ENCODE measurements around the gene KATNAL2. TPM values are rescaled to one million over a fixed set of nuclear protein-coding genes. Genes with fewer than 3 reads are reported as not detected.

The KATNAL2 gene, protein sequence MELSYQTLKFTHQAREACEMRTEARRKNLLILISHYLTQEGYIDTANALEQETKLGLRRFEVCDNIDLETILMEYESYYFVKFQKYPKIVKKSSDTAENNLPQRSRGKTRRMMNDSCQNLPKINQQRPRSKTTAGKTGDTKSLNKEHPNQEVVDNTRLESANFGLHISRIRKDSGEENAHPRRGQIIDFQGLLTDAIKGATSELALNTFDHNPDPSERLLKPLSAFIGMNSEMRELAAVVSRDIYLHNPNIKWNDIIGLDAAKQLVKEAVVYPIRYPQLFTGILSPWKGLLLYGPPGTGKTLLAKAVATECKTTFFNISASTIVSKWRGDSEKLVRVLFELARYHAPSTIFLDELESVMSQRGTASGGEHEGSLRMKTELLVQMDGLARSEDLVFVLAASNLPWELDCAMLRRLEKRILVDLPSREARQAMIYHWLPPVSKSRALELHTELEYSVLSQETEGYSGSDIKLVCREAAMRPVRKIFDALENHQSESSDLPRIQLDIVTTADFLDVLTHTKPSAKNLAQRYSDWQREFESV
- total RNA-seq (2014; rRNA removed; shearing (Covaris generic)), result 7.5 and 20.2 TPM in 2 replicates

DNA sequence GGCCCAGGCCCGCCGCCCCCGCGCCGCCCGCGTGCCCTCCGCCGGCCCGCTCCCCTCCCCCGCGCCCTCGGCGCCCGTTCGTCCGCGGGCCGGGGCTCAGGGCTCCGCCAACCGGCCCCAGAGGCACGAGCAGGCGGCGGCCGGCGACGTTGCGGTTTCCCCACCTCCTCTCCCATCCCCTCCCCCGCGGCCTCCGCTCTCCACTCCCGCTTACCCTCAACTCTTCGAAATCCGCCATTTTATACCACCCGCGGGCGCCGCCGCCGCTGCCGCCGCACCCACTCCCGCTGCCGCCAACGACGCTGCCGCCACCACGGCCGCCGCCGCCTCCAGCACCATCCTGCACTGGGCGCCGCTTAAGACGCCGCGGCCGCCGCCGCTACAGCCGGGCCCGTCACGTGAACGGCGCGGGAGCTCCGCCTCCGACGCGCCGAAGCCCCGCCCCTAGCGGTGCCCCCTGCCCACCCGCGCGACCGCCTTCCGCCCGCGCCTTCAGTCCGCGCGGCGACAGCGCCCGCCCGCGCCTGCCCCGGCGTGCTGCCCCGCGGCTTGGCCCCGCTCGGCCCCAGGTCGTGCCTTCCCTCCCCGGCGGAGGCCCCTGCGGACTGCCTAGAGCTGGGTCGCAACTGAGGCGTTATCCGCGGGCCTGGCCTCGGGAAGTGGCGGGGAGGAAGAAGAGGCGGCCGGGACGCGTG is at the start of gene KATNAL2, which contains the start of gene PIAS2:
TSS of gene KATNAL2 (plus strand) at position 495 of the 695 bp plus-strand sequence. CDS start 29,271 bp downstream, outside the sequence.
TSS of gene PIAS2 (minus strand) at position 400 of the 695 bp plus-strand sequence. CDS start at position 238, 162 bp downstream.
- H3K36me3 ChIP-seq (replicated peaks; ENCODE audit: control insufficient read depth, insufficient read depth, low read length), result no peaks in the 10 kb centered on the region
- DNase-seq, result peak; percentile 92
- H3K4me3 ChIP-seq (ENCODE audit: insufficient read depth, low read depth, low read length), result peak within 1 kb of the TSS; percentile 64
- H3K27me3 ChIP-seq (ENCODE audit: control insufficient read depth, insufficient read depth, low read length), result no peaks in the 10 kb centered on the region

DNA sequence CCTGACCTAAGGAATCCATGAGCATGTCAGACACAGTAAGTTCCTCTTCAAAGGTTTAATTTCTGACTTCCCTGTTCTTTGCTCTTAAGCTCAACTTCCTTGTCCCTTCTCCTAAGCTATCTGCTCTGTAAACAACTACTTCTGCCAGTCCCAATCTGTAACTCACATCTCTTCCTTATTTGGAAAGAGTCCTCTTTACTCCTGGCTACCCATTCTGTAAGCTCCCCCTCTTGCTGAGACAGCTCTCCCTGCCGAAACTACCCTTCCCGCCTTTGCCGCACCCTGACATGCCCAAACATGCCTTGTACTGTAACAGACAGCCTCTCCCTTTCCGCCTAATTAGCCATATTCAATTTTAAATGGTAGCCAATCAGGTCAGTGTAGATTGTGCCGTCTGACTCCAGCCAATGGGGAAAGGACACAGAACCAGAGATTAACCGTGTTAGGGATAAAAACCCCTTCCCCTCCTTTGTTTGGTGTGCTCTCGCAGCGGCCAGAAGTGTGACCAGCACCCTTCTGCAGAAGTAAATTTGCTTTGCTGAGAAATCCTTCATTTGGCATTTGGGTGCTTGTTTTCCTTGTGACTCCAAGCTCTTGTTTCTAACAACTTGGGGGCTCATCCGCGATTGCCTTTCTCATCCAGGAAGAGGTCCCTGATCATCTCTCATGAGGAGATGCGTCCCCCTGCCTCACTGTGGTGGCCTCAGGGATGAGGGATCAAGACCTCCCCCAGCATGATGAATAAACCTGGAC is 49.1 kb upstream of the KATNAL2 start:
- no peaks in the 10 kb centered on the region for H3K27me3 ChIP-seq (ENCODE audit: control insufficient read depth, insufficient read depth, low read length)
- H3K36me3 ChIP-seq (replicated peaks; ENCODE audit: control insufficient read depth, insufficient read depth, low read length), result peaks cover 15% of the 10 kb centered on the region
- no peak for DNase-seq
- peak overlapping the region; percentile 45; the same call in 1 of the 2 replicates for H3K4me3 ChIP-seq (ENCODE audit: insufficient read depth, low read depth, low read length)

DNA sequence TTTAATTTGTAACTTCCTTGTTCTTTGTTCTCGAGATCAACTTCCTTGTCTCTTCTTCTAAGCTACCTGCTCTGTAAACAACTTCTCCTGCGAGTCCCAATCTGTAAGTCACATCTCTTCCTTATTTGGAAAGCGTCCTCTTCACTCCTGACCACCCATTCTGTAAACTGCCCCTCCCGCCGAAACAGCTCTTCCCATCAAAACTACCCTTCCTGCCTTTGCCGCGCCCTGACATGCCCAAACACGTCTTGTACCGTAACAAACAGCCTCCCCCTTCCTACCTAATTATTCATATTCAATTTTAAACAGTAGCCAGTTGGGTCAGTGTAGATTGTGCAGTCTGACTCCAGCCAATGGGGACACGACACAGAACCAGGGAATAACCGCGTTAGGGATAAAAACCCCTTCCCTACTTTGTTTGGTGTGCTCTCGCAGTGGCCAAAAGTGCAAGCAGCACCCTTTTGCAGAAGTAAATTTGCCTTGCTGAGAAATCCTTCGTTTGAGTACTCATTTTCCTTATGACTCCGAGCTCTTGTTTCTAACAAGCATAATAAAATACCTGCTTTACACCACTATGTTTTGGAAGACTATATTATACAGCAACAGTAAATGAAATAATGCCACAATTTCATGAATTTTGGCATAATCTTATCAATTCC is 39.9 kb upstream of the KATNAL2 start:
- no peak for DNase-seq
- H3K36me3 ChIP-seq (replicated peaks; ENCODE audit: control insufficient read depth, insufficient read depth, low read length), result no peaks in the 10 kb centered on the region; the same call in none of the 2 replicates
- no peak overlapping the region for H3K4me3 ChIP-seq (ENCODE audit: insufficient read depth, low read depth, low read length)
- H3K27me3 ChIP-seq (ENCODE audit: control insufficient read depth, insufficient read depth, low read length), result no peaks in the 10 kb centered on the region

DNA sequence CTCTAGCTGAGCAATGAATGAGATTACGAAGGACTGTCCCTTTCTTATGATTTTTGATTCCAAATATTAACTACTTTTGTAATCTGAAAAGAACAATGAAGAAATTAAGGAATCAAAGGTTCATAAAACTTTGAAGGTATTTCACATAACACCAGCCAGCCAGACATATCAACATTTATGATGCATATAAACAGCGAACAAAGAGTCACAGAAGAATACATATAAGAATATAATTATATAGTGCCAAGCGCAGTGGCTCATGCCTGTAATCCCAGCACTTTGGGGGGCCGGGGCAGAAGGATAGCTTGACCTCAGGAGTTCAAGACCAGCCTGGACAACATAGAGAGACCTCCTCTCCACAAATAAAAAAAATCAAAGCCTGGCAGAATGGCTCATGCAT is 34.2 kb upstream of the KATNAL2 start:
- Histone ChIP-seq H3K4me3 (ENCODE audit: insufficient read depth, low read depth, low read length) (no peak overlapping the region), H3K27me3 (ENCODE audit: control insufficient read depth, insufficient read depth, low read length) (no peaks in the 10 kb centered on the region), H3K36me3 (replicated peaks; ENCODE audit: control insufficient read depth, insufficient read depth, low read length) (no peaks in the 10 kb centered on the region; the same call in none of the 2 replicates)
- no peak for DNase-seq

DNA sequence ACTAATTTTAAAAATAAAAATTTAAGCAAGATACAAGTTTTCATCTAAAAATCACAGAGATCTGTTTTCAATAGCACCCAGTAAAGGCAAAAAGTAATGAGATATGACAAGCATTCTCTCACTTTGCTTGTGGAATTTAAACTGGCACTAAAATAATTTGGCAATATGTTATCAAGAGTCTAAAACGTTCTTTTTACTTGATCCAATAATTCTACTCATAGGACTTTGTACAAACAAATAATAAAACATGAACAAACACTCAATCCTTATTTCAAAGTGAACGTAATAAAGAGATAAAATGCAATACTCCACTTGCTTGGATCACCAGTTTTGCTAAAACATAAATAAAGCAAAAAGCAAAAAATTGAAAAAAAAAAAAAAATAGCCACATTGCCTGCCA is 30.5 kb upstream of the KATNAL2 start:
- Histone ChIP-seq H3K4me3 (ENCODE audit: insufficient read depth, low read depth, low read length) (no peak overlapping the region), H3K27me3 (ENCODE audit: control insufficient read depth, insufficient read depth, low read length) (no peaks in the 10 kb centered on the region), H3K36me3 (replicated peaks; ENCODE audit: control insufficient read depth, insufficient read depth, low read length) (peaks cover 8% of the 10 kb centered on the region)
- DNase-seq, result no peak

DNA sequence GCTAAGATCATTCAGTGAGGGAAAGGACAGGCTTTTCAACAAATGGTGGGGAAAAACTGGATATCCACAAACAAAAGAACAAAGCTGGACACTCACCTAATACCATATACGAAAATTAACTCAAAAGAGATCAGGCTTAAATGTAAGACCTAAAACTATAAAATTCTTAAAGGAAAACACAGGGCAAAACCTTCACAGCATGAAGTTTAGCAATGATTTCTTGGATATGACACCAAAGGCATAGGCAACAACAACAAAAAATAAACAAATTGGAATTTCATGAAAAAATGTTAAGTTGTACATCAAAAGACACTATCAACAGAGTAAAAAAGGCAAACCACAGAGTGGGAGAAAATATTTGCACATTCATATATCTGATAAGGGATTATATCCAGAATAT is 28.4 kb upstream of the KATNAL2 start:
- Histone ChIP-seq H3K36me3 (replicated peaks; ENCODE audit: control insufficient read depth, insufficient read depth, low read length) (peaks cover 8% of the 10 kb centered on the region), H3K4me3 (ENCODE audit: insufficient read depth, low read depth, low read length) (no peak overlapping the region), H3K27me3 (ENCODE audit: control insufficient read depth, insufficient read depth, low read length) (no peaks in the 10 kb centered on the region)
- DNase-seq, result no peak

DNA sequence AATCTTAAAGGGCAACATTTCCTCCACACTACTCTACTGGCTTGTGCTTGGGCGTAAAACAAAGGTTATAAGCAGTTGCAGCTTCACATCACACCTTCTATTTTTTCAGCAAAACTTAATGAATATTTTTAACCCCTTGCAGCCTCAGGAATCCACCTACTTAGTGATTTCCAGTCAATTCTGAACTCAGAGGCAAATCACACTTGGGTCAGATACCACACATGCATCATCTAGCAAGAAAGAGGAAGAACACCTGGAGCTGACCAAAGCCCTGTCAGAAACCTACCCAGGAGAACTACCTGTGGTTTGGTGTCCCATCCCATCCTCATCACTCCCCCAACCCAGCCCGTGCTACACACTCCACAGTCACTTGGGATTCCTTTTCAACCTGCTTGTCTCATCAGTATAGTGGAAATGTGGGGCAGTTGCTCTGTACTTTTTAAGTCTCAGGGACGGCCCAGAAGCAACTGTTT is 25.6 kb upstream of the KATNAL2 start:
- DNase-seq, result no peak
- H3K36me3 ChIP-seq (replicated peaks; ENCODE audit: control insufficient read depth, insufficient read depth, low read length), result peaks cover 8% of the 10 kb centered on the region
- H3K27me3 ChIP-seq (ENCODE audit: control insufficient read depth, insufficient read depth, low read length), result no peaks in the 10 kb centered on the region
- no peak overlapping the region for H3K4me3 ChIP-seq (ENCODE audit: insufficient read depth, low read depth, low read length)

DNA sequence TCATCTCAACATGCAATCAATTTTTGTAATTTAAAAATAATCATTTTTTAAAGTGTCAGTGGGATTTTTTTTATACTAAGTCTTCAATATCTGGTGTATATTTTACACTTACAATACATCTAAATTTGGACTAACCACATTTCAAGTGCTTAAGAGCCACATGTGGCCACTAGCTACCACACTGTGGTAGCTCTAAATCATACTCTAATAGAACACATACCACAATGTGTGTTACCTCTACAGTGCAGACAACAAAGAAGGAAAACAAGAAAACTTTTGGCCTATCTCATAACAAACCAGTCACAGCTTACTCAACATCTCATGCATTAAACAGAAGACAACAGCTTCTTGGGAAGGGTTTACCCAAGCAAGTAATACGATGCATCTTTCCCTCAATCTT is 24.6 kb upstream of the KATNAL2 start:
- no peaks in the 10 kb centered on the region for H3K27me3 ChIP-seq (ENCODE audit: control insufficient read depth, insufficient read depth, low read length)
- H3K36me3 ChIP-seq (replicated peaks; ENCODE audit: control insufficient read depth, insufficient read depth, low read length), result peaks cover 8% of the 10 kb centered on the region
- DNase-seq, result no peak

DNA sequence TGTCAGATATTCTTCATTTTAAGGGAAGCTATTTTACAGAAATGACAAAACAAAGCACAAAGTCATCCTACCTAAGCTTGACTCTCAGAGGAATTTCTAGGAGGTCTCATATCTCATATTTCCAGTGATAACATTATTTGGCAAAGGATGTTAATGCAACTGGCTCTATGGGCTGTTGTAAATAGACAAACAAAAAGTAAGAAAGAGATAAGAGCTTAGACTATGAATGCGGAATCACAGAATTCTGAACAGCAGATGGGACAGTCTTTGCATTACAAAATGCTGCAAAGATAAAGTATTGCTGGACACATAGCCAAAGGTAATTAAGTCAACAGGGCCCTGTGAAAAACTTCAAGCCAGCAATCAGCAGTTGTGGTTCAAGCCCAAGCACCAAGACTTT is 24.0 kb upstream of the KATNAL2 start:
- DNase-seq, result no peak
- no peak overlapping the region for H3K4me3 ChIP-seq (ENCODE audit: insufficient read depth, low read depth, low read length)
- H3K36me3 ChIP-seq (replicated peaks; ENCODE audit: control insufficient read depth, insufficient read depth, low read length), result peaks cover 8% of the 10 kb centered on the region
- no peaks in the 10 kb centered on the region for H3K27me3 ChIP-seq (ENCODE audit: control insufficient read depth, insufficient read depth, low read length)

More for the DNA sequence above, 24.6 kb upstream of the KATNAL2 start:
- no peak overlapping the region for H3K4me3 ChIP-seq (ENCODE audit: insufficient read depth, low read depth, low read length)

DNA sequence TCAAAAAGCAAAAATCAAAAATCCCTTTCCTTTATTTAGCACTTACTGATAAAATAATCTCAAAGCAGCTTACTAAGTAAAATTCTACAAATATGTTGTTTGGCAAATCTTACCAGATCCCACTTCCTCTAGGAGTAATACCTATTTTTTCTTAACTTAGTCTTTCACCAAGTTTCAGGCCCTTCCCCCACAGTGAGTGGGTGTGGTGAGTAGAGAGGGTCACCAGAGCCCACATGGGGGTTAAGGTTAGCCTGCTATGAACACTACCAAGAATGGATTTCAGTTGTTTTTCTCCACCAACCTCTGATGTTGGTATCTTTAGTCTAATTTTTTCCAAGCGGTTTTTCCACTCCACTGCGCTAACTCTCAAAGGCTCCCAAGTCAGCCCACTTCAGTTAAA is 23.3 kb upstream of the KATNAL2 start:
- Histone ChIP-seq H3K27me3 (ENCODE audit: control insufficient read depth, insufficient read depth, low read length) (no peaks in the 10 kb centered on the region), H3K36me3 (replicated peaks; ENCODE audit: control insufficient read depth, insufficient read depth, low read length) (peaks cover 4% of the 10 kb centered on the region), H3K4me3 (ENCODE audit: insufficient read depth, low read depth, low read length) (no peak overlapping the region)
- no peak for DNase-seq

DNA sequence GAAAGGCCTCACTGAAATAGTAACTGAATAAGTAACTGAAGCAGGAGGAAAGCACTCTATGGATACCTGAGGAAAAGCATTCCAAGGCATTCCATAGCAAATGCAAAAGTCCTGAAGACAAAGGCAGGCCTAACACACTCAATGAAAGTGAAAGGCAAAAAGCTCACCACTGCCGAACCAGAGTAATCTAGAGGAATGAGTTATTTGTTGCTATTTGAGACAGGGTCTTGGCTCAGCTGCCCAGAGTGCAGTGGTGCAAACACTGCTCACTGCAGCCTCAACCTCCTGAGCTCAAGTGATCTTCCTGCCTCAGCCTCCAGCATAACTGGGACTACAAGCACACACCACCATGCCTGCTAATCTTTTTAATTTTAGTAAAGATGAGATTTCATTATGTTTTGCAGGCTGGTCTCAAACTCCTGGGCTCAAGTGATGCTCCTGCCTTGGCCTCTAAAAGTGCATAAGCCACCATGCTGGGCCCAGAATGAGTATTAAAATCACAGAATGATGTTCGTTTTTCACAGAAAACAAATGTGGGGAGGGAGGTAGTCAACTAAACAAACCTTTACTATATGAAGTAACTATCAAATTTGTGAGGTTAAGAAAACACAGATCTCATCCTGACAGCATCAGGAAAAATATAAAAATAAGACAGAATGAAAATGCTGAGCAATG is 18.0 kb upstream of the KATNAL2 start:
- no peak overlapping the region for H3K4me3 ChIP-seq (ENCODE audit: insufficient read depth, low read depth, low read length)
- DNase-seq, result peak; percentile 43
- H3K36me3 ChIP-seq (replicated peaks; ENCODE audit: control insufficient read depth, insufficient read depth, low read length), result no peaks in the 10 kb centered on the region
- H3K27me3 ChIP-seq (ENCODE audit: control insufficient read depth, insufficient read depth, low read length), result no peaks in the 10 kb centered on the region

DNA sequence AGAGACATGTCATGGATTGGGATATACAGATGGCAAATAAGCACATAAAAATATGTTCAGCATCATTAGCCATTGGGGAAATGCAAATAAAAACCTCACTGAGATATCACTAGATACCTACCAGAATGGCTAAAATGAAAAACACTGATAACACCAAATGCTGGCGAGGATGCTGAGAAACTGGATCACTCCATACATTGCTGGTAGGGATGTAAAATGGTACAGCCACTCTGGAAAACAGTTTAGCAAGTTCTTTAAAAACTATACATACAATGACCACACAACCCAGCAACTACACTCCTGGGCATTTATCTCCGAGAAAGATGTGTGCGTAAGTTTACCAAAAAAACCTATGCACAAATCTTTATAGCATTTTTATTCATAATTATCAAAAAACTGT is 14.0 kb upstream of the KATNAL2 start:
- H3K27me3 ChIP-seq (ENCODE audit: control insufficient read depth, insufficient read depth, low read length), result no peaks in the 10 kb centered on the region
- no peak for DNase-seq
- no peaks in the 10 kb centered on the region for H3K36me3 ChIP-seq (replicated peaks; ENCODE audit: control insufficient read depth, insufficient read depth, low read length)
- H3K4me3 ChIP-seq (ENCODE audit: insufficient read depth, low read depth, low read length), result no peak overlapping the region

DNA sequence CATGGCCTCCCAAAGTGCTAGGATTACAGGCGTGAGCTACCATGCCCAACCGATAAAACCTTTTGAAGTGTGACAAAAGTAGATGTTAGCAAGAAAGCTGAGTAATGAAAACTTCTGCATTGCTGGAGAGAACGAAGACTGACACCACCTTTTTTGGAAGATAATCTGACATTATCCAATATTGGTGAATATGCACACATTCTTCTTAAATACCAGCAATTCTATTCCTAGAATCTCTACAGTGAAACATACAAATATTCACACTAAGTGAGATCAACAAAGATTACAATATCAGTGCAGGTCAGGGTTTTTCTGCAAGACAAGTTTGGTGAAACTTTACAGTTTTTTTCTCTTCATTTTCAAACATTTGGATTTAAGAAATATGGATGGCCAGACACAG is 7.9 kb upstream of the KATNAL2 start:
- H3K27me3 ChIP-seq (ENCODE audit: control insufficient read depth, insufficient read depth, low read length), result no peaks in the 10 kb centered on the region
- no peak overlapping the region for H3K4me3 ChIP-seq (ENCODE audit: insufficient read depth, low read depth, low read length)
- DNase-seq, result no peak
- H3K36me3 ChIP-seq (replicated peaks; ENCODE audit: control insufficient read depth, insufficient read depth, low read length), result no peaks in the 10 kb centered on the region
